PC-3 (cell line): ENCODE results near the gene ACOT6. TPM values are rescaled to one million over a fixed set of nuclear protein-coding genes. Genes with fewer than 3 reads are reported as not detected.
"Not testable (repeated sequence)": the region's sequence is repeated elsewhere in the genome, so short reads cannot be mapped to it uniquely, and the experiment has no call there.

Experiments
- ATAC-seq: fragments of 200-7000 bp; cut with Tn5 transposase; 2 replicates; pipeline ENCODE4 v1.9.1; 2020; ENCODE audit warnings: mild to moderate bottlenecking, moderate library complexity
- BruUV-seq: library from RNA; stranded (reverse); fragments of 400-500 nt; replicated peaks from 2 replicates; lab custom pipeline; 2021; lab: Mats Ljungman, UMichigan
- CTCF ChIA-PET: fragments of 300-600 bp; sonication (Branson Sonifier 250); formaldehyde crosslinking; loops from one replicate; lab custom pipeline; 2022; ENCODE audit warnings: antibody characterized with exemption; lab: Charles Lee
- POLR2A ChIA-PET: fragments of 300-600 bp; sonication (Branson Sonifier 250); formaldehyde crosslinking; loops from one replicate; lab custom pipeline; 2022; ENCODE audit warnings: antibody characterized with exemption; ENCODE audit not compliant: unreplicated experiment; lab: Charles Lee
- DNase-seq: peaks from one replicate; pipeline ENCODE4 v3.0.0-alpha.2; 2015
- H2AFZ ChIP-seq: fragments of 300-600 bp; sonication (generic); 2 replicates; pipeline ENCODE4 v1.6.0; 2016; ENCODE audit warnings: antibody characterized with exemption, low read length
- H3F3A ChIP-seq: fragments of 300-600 bp; sonication (generic); one replicate; pipeline ENCODE4 v1.6.0; 2017; ENCODE audit warnings: antibody characterized with exemption, low read length, control low read depth, mild to moderate bottlenecking; ENCODE audit not compliant: unreplicated experiment
- H3K27ac ChIP-seq: fragments of 300-600 bp; sonication (generic); 2 replicates; pipeline ENCODE4 v1.5.1; 2016; ENCODE audit warnings: mild to moderate bottlenecking, low read length
- H3K27me3 ChIP-seq: fragments of 300-600 bp; sonication (generic); 2 replicates; pipeline ENCODE4 v1.6.1; 2016; ENCODE audit warnings: low read length, mixed read lengths
- H3K36me3 ChIP-seq: fragments of 300-600 bp; sonication (generic); 2 replicates; pipeline ENCODE4 v1.6.1; 2016; ENCODE audit warnings: low read depth, mixed run types, low read length, mixed read lengths
- H3K4me1 ChIP-seq: fragments of 300-600 bp; sonication (generic); 2 replicates; pipeline ENCODE4 v1.5.1; 2016; ENCODE audit warnings: low read length; ENCODE audit not compliant: insufficient read depth
- H3K4me2 ChIP-seq: fragments of 300-600 bp; sonication (generic); 2 replicates; pipeline ENCODE4 v1.6.0; 2016; ENCODE audit warnings: low read length
- H3K4me3 ChIP-seq: fragments of 300-600 bp; sonication (generic); 2 replicates; pipeline ENCODE4 v1.5.1; 2016; ENCODE audit warnings: mild to moderate bottlenecking, low read length, mixed read lengths
- H3K79me2 ChIP-seq: fragments of 300-600 bp; sonication (generic); 2 replicates; pipeline ENCODE4 v1.6.1; 2017; ENCODE audit warnings: low read length, mixed read lengths
- H3K9ac ChIP-seq: fragments of 300-600 bp; sonication (generic); 2 replicates; pipeline ENCODE4 v1.6.0; 2016; ENCODE audit warnings: mild to moderate bottlenecking, low read length
- H3K9me2 ChIP-seq: fragments of 300-600 bp; sonication (generic); replicated peaks from 2 replicates; pipeline ENCODE4 v1.6.1; 2016; ENCODE audit warnings: mixed run types, low read length, mixed read lengths
- H3K9me3 ChIP-seq: fragments of 300-600 bp; sonication (generic); 2 replicates; pipeline ENCODE4 v1.6.1; 2016; ENCODE audit warnings: low read length, mixed read lengths
- H4K20me1 ChIP-seq: fragments of 300-600 bp; sonication (generic); 2 replicates; pipeline ENCODE4 v1.6.1; 2016; ENCODE audit warnings: low read length, mixed read lengths
- CTCF ChIP-seq: fragments of 300-600 bp; sonication (generic); conservative IDR thresholded peaks from 2 replicates; pipeline ENCODE4 v1.5.1; 2017; ENCODE audit warnings: antibody characterized with exemption, low read depth, mild to moderate bottlenecking, low read length
- EZH2 ChIP-seq: fragments of 300-600 bp; sonication (generic); IDR thresholded peaks from one replicate; pipeline ENCODE4 v1.6.1; 2017; ENCODE audit warnings: antibody characterized with exemption, mild to moderate bottlenecking, low read length; ENCODE audit not compliant: unreplicated experiment
- EZH2phosphoT487 ChIP-seq: fragments of 300-600 bp; sonication (generic); IDR thresholded peaks from 2 replicates; pipeline ENCODE4 v1.6.1; 2018; ENCODE audit warnings: mild to moderate bottlenecking, antibody characterized with exemption, low read length, borderline replicate concordance
- intact Hi-C: fragments of 100-400 bp; cut with micrococcal nuclease; formaldehyde crosslinking; loops from 2 replicates; pipeline ENCODE4 v1.9.0; 2023
- total RNA-seq: library from RNA; depleted of rRNA; stranded (reverse); fragments of >200 nt; gene quantifications from 2 replicates; pipeline ENCODE4 v1.2.3, GENCODE V29; 2014

Gene ACOT6
- total RNA-seq, 1 experiment from 2014 or later: not detected

- TSS peak; percentile 48 for BruUV-seq
- no peaks in the 10 kb centered on the region for H3K79me2 ChIP-seq
- H3K9me2 ChIP-seq: no peaks in the 10 kb centered on the region
- peak overlapping the region; percentile 95 for H2AFZ ChIP-seq
- DNase-seq (peak; percentile 40), ATAC-seq (peak; percentile 63)
- H3K9ac ChIP-seq: peak overlapping the region; percentile 43
- H3K36me3 ChIP-seq: no peaks in the 10 kb centered on the region
- H3K9me3 ChIP-seq: no peaks in the 10 kb centered on the region
- H3F3A ChIP-seq: no peaks in the 10 kb centered on the region
- H3K4me1 ChIP-seq: peaks cover 10% of the 10 kb centered on the region
- intact Hi-C loops: loop anchor here (5.0 to 10.0 kb wide), 3 partner anchors 78 to 339 kb away; partner anchors contain the start of genes PNMA1 and RIOX1
- H3K4me3 ChIP-seq: peak overlapping the region; percentile 64
- H3K27me3 ChIP-seq: no peaks in the 10 kb centered on the region
- ChIA-PET CTCF (interaction anchor here (0.6 to 0.8 kb wide), 2 partner anchors 57 to 254 kb away, joined by 3 read pairs; no protein-coding TSS in a partner anchor), POLR2A (no interaction called here)
- no peak overlapping the region for H3K27ac ChIP-seq
- peak overlapping the region; percentile 83 for H3K4me2 ChIP-seq
- TF ChIP-seq EZH2phosphoT487: no peak
- TF ChIP-seq CTCF: peak; percentile 54
- no peak for TF ChIP-seq EZH2
- no peaks in the 10 kb centered on the region for H4K20me1 ChIP-seq
These were observed 21.9 kb downstream of the ACOT6 start for GRCh38 chr14:73634011-73634833.

- H3K9me3 ChIP-seq, H4K20me1 ChIP-seq, H3K9ac ChIP-seq, DNase-seq, BruUV-seq, H2AFZ ChIP-seq, CTCF ChIA-PET, H3F3A ChIP-seq, H3K79me2 ChIP-seq, H3K27me3 ChIP-seq, H3K4me3 ChIP-seq, H3K27ac ChIP-seq, ATAC-seq, H3K4me2 ChIP-seq, H3K9me2 ChIP-seq, H3K36me3 ChIP-seq: not testable (repeated sequence)
- intact Hi-C loops: loop anchor here (10.0 kb wide), 1 partner anchor 342 kb away; no protein-coding TSS in a partner anchor
- POLR2A ChIA-PET: interaction anchor here (0.7 kb wide), 1 partner anchor 10 kb away, joined by 4 read pairs; no protein-coding TSS in a partner anchor
- H3K4me1 ChIP-seq: peaks cover 19% of the 10 kb centered on the region
These were observed 24.0 kb downstream of the ACOT6 start for GRCh38 chr14:73636355-73636754.

- Histone ChIP-seq H3K4me2 (no peak overlapping the region), H3K27ac (no peak overlapping the region), H3K36me3 (no peaks in the 10 kb centered on the region), H3K9me3 (no peaks in the 10 kb centered on the region), H3K9ac (no peak overlapping the region), H3K27me3 (no peaks in the 10 kb centered on the region), H4K20me1 (no peaks in the 10 kb centered on the region), H2AFZ (no peak overlapping the region), H3K4me3 (no peak overlapping the region), H3F3A (no peaks in the 10 kb centered on the region), H3K9me2 (no peaks in the 10 kb centered on the region), H3K79me2 (no peaks in the 10 kb centered on the region), H3K4me1 (peaks cover 19% of the 10 kb centered on the region)
- BruUV-seq: no TSS peak
- no peak for TF ChIP-seq CTCF
- TF ChIP-seq EZH2phosphoT487: no peak
- TF ChIP-seq EZH2: no peak
- ChIA-PET CTCF (interaction anchor here (0.7 kb wide), 1 partner anchor 113 kb away, joined by 5 read pairs; no protein-coding TSS in a partner anchor), POLR2A (no interaction called here)
- no peak for ATAC-seq
- intact Hi-C loops: loop anchor here (10.0 kb wide), 1 partner anchor 343 kb away; no protein-coding TSS in a partner anchor
- no peak for DNase-seq
These were observed 25.5 kb downstream of the ACOT6 start for GRCh38 chr14:73637830-73638229.
